OCI-LY7 (cell line): ENCODE data around the gene SASH1. TPM values are rescaled to one million over a fixed set of nuclear protein-coding genes. Genes with fewer than 3 reads are reported as not detected.

ENCODE experiments used
- BruUV-seq: library from RNA; stranded (reverse); fragments of 400-500 nt; replicated peaks from 2 replicates; lab custom pipeline; 2021; lab: Mats Ljungman, UMichigan
- CTCF ChIA-PET: fragments of 300-600 bp; sonication (Branson Sonifier 250); formaldehyde crosslinking; loops from one replicate; lab custom pipeline; 2022; ENCODE audit warnings: antibody characterized with exemption; ENCODE audit not compliant: unreplicated experiment; lab: Charles Lee
- POLR2A ChIA-PET: fragments of 300-600 bp; sonication (Branson Sonifier 250); formaldehyde crosslinking; loops from one replicate; lab custom pipeline; 2022; ENCODE audit warnings: antibody characterized with exemption; lab: Charles Lee
- DNase-seq: peaks from one replicate; pipeline ENCODE4 v3.0.0-alpha.2; 2015; ENCODE audit warnings: low spot score
- H2AFZ ChIP-seq: fragments of 200-600 bp; sonication (generic), shearing (Covaris generic); 2 replicates; pipeline ENCODE4 v1.6.1; 2014; ENCODE audit warnings: mild to moderate bottlenecking, antibody characterized with exemption, low read length, moderate library complexity
- H3K27ac ChIP-seq: fragments of 200-600 bp; sonication (generic); 2 replicates; pipeline ENCODE4 v1.5.1; 2014; ENCODE audit warnings: mixed run types, low read depth, mild to moderate bottlenecking, moderate library complexity, low read length, inconsistent platforms; ENCODE audit not compliant: poor library complexity, severe bottlenecking
- H3K36me3 ChIP-seq: fragments of 200-600 bp; sonication (generic); 2 replicates; pipeline ENCODE4 v1.6.1; 2014; ENCODE audit warnings: mild to moderate bottlenecking, antibody characterized with exemption, low read length, moderate library complexity, mixed read lengths; ENCODE audit not compliant: insufficient read depth
- H3K4me1 ChIP-seq: fragments of 200-600 bp; sonication (generic); 2 replicates; pipeline ENCODE4 v1.5.1; 2014; ENCODE audit warnings: mild to moderate bottlenecking, low read length; ENCODE audit not compliant: insufficient read depth, poor library complexity, severe bottlenecking
- H3K4me2 ChIP-seq: fragments of 200-600 bp; sonication (generic); 2 replicates; pipeline ENCODE4 v1.6.1; 2014; ENCODE audit warnings: mild to moderate bottlenecking, low read length
- H3K4me3 ChIP-seq: fragments of 200-600 bp; sonication (generic); 2 replicates; pipeline ENCODE4 v1.5.1; 2014; ENCODE audit warnings: mild to moderate bottlenecking, low read depth, low read length; ENCODE audit not compliant: poor library complexity, severe bottlenecking
- H3K79me2 ChIP-seq: fragments of 200-600 bp; sonication (generic); 2 replicates; pipeline ENCODE4 v1.6.1; 2016; ENCODE audit warnings: low read depth, mild to moderate bottlenecking, low read length, moderate library complexity, mixed read lengths; ENCODE audit not compliant: insufficient read depth
- H3K9me2 ChIP-seq: fragments of 200-600 bp; sonication (generic); 2 replicates; pipeline ENCODE4 v1.6.1; 2016; ENCODE audit warnings: mild to moderate bottlenecking, low read length, mixed read lengths; ENCODE audit not compliant: insufficient read depth
- H3K9me3 ChIP-seq: fragments of 200-600 bp; sonication (generic); 2 replicates; pipeline ENCODE4 v1.6.1; 2014; ENCODE audit warnings: mild to moderate bottlenecking, mixed run types, low read length, mixed read lengths
- H4K20me1 ChIP-seq: fragments of 200-600 bp; sonication (generic); 2 replicates; pipeline ENCODE4 v1.6.1; 2014; ENCODE audit warnings: mild to moderate bottlenecking, antibody characterized with exemption, low read length, moderate library complexity, mixed read lengths; ENCODE audit not compliant: insufficient read depth
- CTCF ChIP-seq: fragments of 200-600 bp; sonication (generic); conservative IDR thresholded peaks from 2 replicates; pipeline ENCODE4 v1.5.1; 2014; ENCODE audit warnings: mild to moderate bottlenecking, antibody characterized with exemption, low read length, moderate library complexity, mixed read lengths
- EZH2phosphoT487 ChIP-seq: fragments of 200-600 bp; sonication (generic); IDR thresholded peaks from 2 replicates; pipeline ENCODE4 v1.6.1; 2018; ENCODE audit warnings: low read depth, borderline replicate concordance, mild to moderate bottlenecking, mixed run types, antibody characterized with exemption, low read length, moderate library complexity, mixed read lengths
- intact Hi-C: fragments of 100-400 bp; cut with micrococcal nuclease; formaldehyde crosslinking; loops from one replicate; pipeline ENCODE4 v1.10.0; 2022; ENCODE audit not compliant: unreplicated experiment
- total RNA-seq, 2 experiments: library from RNA; depleted of rRNA in 1 of 2; stranded (reverse); fragments of >200 nt in 1 of 2; shearing (Covaris generic) in 1 of 2; gene quantifications; 2 replicates each; pipeline ENCODE4 v1.2.3, GENCODE V29; 2014 to 2022

Gene SASH1
- total RNA-seq, 2 experiments from 2014 or later, result not detected

GRCh38 chr6:148425443-148425842 lies 82.8 kb downstream of the SASH1 start:
- no peak for DNase-seq
- H3K4me3 ChIP-seq, result no peak overlapping the region
- no peak overlapping the region for H3K4me2 ChIP-seq
- ChIA-PET CTCF (no interaction called here), POLR2A (no interaction called here)
- intact Hi-C loops, result no loop called here
- H3K79me2 ChIP-seq, result no peaks in the 10 kb centered on the region
- H3K9me3 ChIP-seq, result no peaks in the 10 kb centered on the region
- no peaks in the 10 kb centered on the region for H4K20me1 ChIP-seq
- BruUV-seq, result no TSS peak
- no peaks in the 10 kb centered on the region for H3K4me1 ChIP-seq
- no peak overlapping the region for H3K27ac ChIP-seq
- no peaks in the 10 kb centered on the region for H3K36me3 ChIP-seq
- no peaks in the 10 kb centered on the region for H3K9me2 ChIP-seq
- TF ChIP-seq EZH2phosphoT487 (no peak), CTCF (no peak)
- no peak overlapping the region for H2AFZ ChIP-seq

GRCh38 chr6:148426317-148426977 lies 83.8 kb downstream of the SASH1 start:
- Histone ChIP-seq H3K79me2 (no peaks in the 10 kb centered on the region), H3K9me3 (no peaks in the 10 kb centered on the region), H3K4me1 (no peaks in the 10 kb centered on the region), H3K9me2 (no peaks in the 10 kb centered on the region), H3K4me3 (no peak overlapping the region), H3K4me2 (no peak overlapping the region), H3K27ac (no peak overlapping the region), H3K36me3 (no peaks in the 10 kb centered on the region), H4K20me1 (no peaks in the 10 kb centered on the region), H2AFZ (no peak overlapping the region)
- intact Hi-C loops, result no loop called here
- DNase-seq, result no peak
- ChIA-PET CTCF (no interaction called here), POLR2A (no interaction called here)
- TF ChIP-seq CTCF, result no peak
- no peak for TF ChIP-seq EZH2phosphoT487
- BruUV-seq, result no TSS peak

GRCh38 chr6:148427333-148427732 lies 84.7 kb downstream of the SASH1 start:
- H3K9me3 ChIP-seq, result no peaks in the 10 kb centered on the region
- no peak overlapping the region for H2AFZ ChIP-seq
- ChIA-PET CTCF (no interaction called here), POLR2A (no interaction called here)
- no peak overlapping the region for H3K4me3 ChIP-seq
- H3K4me1 ChIP-seq, result no peaks in the 10 kb centered on the region
- no peak for DNase-seq
- intact Hi-C loops, result no loop called here
- H3K36me3 ChIP-seq, result no peaks in the 10 kb centered on the region
- BruUV-seq, result no TSS peak
- no peaks in the 10 kb centered on the region for H3K9me2 ChIP-seq
- H4K20me1 ChIP-seq, result no peaks in the 10 kb centered on the region
- no peaks in the 10 kb centered on the region for H3K79me2 ChIP-seq
- no peak overlapping the region for H3K27ac ChIP-seq
- TF ChIP-seq EZH2phosphoT487, result no peak
- TF ChIP-seq CTCF, result no peak
- H3K4me2 ChIP-seq, result no peak overlapping the region
